Neutrophil (primary cell): ENCODE measurements around the gene CD52.
A peak's percentile ranks its signal among the peaks of the same experiment; 100 is the strongest.

Source experiments
- H3K27ac ChIP-seq: fragments of 200-600 bp; sonication (generic); 2 replicates; pipeline ENCODE4 v1.5.1; 2016; ENCODE audit warnings: mild to moderate bottlenecking, moderate library complexity
- H3K27me3 ChIP-seq: fragments of 200-600 bp; sonication (generic); 2 replicates; pipeline ENCODE4 v1.6.0; 2016; ENCODE audit warnings: mild to moderate bottlenecking
- H3K36me3 ChIP-seq: fragments of 200-600 bp; sonication (generic); 2 replicates; pipeline ENCODE4 v1.5.1; 2017
- H3K4me1 ChIP-seq, 2 experiments: fragments of 200-600 bp in 1 of 2; sonication (generic) in 1 of 2; 1 replicate in 1 of 2; 2 replicates in 1 of 2; pipeline versions ENCODE4 v1.5.1 to v1.6.1; 2013 to 2016; ENCODE audit warnings: low read depth in 1 of 2, low read length in 1 of 2, mild to moderate bottlenecking in 1 of 2, moderate library complexity in 1 of 2; ENCODE audit not compliant: control insufficient read depth in 1 of 2, insufficient read depth in 1 of 2
- H3K4me3 ChIP-seq, 2 experiments: fragments of 200-600 bp in 1 of 2; sonication (generic) in 1 of 2; 1 replicate in 1 of 2; 2 replicates in 1 of 2; pipeline ENCODE4 v1.5.1; 2013 to 2016; ENCODE audit warnings: low read depth in 1 of 2, low read length in 1 of 2, mild to moderate bottlenecking in 1 of 2, moderate library complexity in 1 of 2
- H3K9me3 ChIP-seq: fragments of 200-600 bp; sonication (generic); 2 replicates; pipeline ENCODE4 v1.5.1; 2016
- CTCF ChIP-seq: fragments of 200-600 bp; sonication (generic); IDR thresholded peaks from 2 replicates; pipeline ENCODE4 v1.5.1; 2016; ENCODE audit warnings: antibody characterized with exemption

The CD52 gene

GRCh38 chr1:26315874-26316850, 1.6 kb upstream of the CD52 start:
- H3K4me3 ChIP-seq: peak overlapping the region in 1 of 2 experiments; percentile 14
- H3K9me3 ChIP-seq: no peaks in the 10 kb centered on the region
- no peak for TF ChIP-seq CTCF
- no peaks in the 10 kb centered on the region for H3K27me3 ChIP-seq
- H3K4me1 ChIP-seq: peaks cover 61 to 68% of the 10 kb centered on the region in 2 experiments
- H3K36me3 ChIP-seq: no peaks in the 10 kb centered on the region
- H3K27ac ChIP-seq: peak overlapping the region; percentile 74

- H3K4me1 ChIP-seq: peaks cover 64 to 75% of the 10 kb centered on the region in 2 experiments
- no peaks in the 10 kb centered on the region for H3K27me3 ChIP-seq
- H3K4me3 ChIP-seq: peak overlapping the region in 1 of 2 experiments; percentile 15
- no peak for TF ChIP-seq CTCF
- H3K36me3 ChIP-seq: peaks cover 6% of the 10 kb centered on the region
- H3K27ac ChIP-seq: peak overlapping the region; percentile 60
- no peaks in the 10 kb centered on the region for H3K9me3 ChIP-seq
Measured at GRCh38 chr1:26317146-26317545, 612 bp upstream of the CD52 start.

DNA sequence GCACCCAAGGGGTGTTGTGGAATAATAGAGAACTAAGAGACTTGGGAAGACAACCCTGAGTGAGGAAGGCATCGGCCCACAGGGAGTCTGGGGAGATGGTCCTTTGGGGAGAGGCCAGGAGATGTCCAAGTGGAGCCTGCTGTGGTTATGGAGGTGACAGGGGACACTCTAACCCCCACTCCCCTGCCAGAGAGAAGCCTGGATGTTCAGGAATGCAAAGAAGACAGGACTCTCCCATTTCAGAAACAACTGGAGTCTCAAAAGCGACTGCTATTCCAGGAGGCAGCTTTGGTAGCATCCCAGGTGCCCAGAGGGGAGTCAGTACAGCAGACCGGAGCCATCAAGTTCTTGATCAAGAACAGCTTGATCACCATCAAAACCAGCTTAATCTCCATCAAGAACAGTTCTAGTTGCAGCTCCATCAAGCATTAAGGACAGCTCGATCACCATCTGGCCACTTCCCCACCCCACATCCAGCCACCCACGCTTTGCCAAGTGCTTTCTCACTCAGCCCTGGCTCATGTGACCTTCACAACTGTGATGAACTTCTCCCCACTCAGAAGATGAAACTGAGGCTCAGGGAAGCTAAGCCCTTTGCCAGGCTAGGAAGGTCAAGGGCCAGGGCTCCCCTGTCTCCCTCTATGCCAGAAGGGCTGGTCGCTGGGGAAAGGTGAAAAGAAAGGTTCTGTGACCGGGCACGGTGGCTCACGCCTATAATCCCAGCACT, 743 bp downstream of the CD52 start:
- TF ChIP-seq CTCF: no peak
- Histone ChIP-seq H3K9me3 (no peaks in the 10 kb centered on the region), H3K36me3 (peaks cover 19% of the 10 kb centered on the region), H3K27me3 (no peaks in the 10 kb centered on the region), H3K4me3 (no peak overlapping the region), H3K27ac (peak overlapping the region; percentile 60), H3K4me1 (peaks cover 64 to 75% of the 10 kb centered on the region in 2 experiments)

DNA sequence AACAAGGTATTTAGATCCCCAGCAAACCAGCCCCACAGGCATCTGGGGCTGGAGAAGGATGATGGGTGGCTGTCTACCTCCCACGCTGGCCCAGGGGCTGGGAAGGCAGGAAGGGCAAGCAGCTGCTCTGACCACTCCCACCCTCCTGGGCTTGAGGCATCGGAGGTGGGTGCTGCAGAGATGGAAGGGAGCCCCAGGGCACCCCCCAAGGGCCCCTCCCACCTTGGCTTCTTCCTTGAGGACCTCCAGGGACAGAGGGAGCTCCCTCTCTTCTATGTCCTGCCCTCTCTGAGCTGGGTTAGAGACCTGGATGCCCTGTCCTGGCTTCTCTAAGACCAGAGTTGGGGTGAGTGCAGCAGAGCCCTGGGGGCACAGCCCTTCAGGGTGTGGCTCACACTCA, 3.1 kb downstream of the CD52 start:
- peaks cover 44 to 57% of the 10 kb centered on the region in 2 experiments for H3K4me1 ChIP-seq
- no peak for TF ChIP-seq CTCF
- no peaks in the 10 kb centered on the region for H3K9me3 ChIP-seq
- no peak overlapping the region for H3K27ac ChIP-seq
- H3K36me3 ChIP-seq: peaks cover 43% of the 10 kb centered on the region
- no peaks in the 10 kb centered on the region for H3K27me3 ChIP-seq
- H3K4me3 ChIP-seq: no peak overlapping the region

GRCh38 chr1:26321315-26322041, 3.7 kb downstream of the CD52 start:
- peak; percentile 97 for TF ChIP-seq CTCF
- no peaks in the 10 kb centered on the region for H3K27me3 ChIP-seq
- no peaks in the 10 kb centered on the region for H3K9me3 ChIP-seq
- peaks cover 38 to 52% of the 10 kb centered on the region in 2 experiments for H3K4me1 ChIP-seq
- no peak overlapping the region for H3K4me3 ChIP-seq
- H3K27ac ChIP-seq: peak overlapping the region; percentile 4
- peaks cover 45% of the 10 kb centered on the region for H3K36me3 ChIP-seq
